Nasal cavity respiratory epithelium epithelial cell of viscerocranial mucosa (primary cell): ENCODE results near the gene FGF5. TPM values are rescaled to one million over a fixed set of nuclear protein-coding genes. Genes with fewer than 3 reads are reported as not detected.

Experiments
- total RNA-seq: library from RNA; depleted of rRNA; stranded (reverse); fragments of >200 nt; gene quantifications from 2 replicates; pipeline ENCODE4 v1.2.3, GENCODE V29; 2014

FGF5 gene
- total RNA-seq = 4.4 and 15.2 TPM in 2 replicates

GRCh38 chr4:80266253-80266901, at the start of gene FGF5:
TSS of gene FGF5 (plus strand) at chr4:80266664. CDS start at chr4:80266825, 161 bp downstream.

GRCh38 chr4:80335554-80336358, 69.3 kb downstream of the FGF5 start, which contains the start of gene CFAP299:
TSS of gene CFAP299 (plus strand) at chr4:80335730.

Other genes with a start within 250 kb of the FGF5 start
- gene ANTXR2, start 193.4 kb upstream of the FGF5 start, total RNA-seq = 43.4 and 82.2 TPM in 2 replicates
- 0.36 and 0.68 TPM in 2 replicates for gene PRDM8, start 69.2 kb upstream of the FGF5 start, total RNA-seq
- 0.34 and 0.36 TPM in 2 replicates for gene CFAP299, start 69.1 kb downstream of the FGF5 start, total RNA-seq